Gastrocnemius medialis (tissue), 4 donors: Measurements from ENCODE around the gene EMB.
"Not testable (repeated sequence)": the region's sequence is repeated elsewhere in the genome, so short reads cannot be mapped to it uniquely, and the experiment has no call there.

Experiments
- CTCF ChIP-seq, 5 experiments: fragments of 450-650 bp in 3 of 5; fragments of 200-600 bp in 2 of 5; sonication (generic) in 2 of 5; IDR thresholded peaks in 4 of 5; conservative IDR thresholded peaks in 1 of 5; 1 replicate in 4 of 5; 2 replicates in 1 of 5; pipeline ENCODE4 v1.5.1; 2016 to 2019; ENCODE audit warnings: antibody characterized with exemption in 5 of 5, mild to moderate bottlenecking in 3 of 5, moderate library complexity in 3 of 5
- POLR2A ChIP-seq, 2 donors: fragments of 450-650 bp; IDR thresholded peaks; one replicate each; pipeline ENCODE4 v1.6.1; 2017; ENCODE audit warnings: antibody characterized with exemption in 2 of 2, mild to moderate bottlenecking in 2 of 2, moderate library complexity in 2 of 2

DNA sequence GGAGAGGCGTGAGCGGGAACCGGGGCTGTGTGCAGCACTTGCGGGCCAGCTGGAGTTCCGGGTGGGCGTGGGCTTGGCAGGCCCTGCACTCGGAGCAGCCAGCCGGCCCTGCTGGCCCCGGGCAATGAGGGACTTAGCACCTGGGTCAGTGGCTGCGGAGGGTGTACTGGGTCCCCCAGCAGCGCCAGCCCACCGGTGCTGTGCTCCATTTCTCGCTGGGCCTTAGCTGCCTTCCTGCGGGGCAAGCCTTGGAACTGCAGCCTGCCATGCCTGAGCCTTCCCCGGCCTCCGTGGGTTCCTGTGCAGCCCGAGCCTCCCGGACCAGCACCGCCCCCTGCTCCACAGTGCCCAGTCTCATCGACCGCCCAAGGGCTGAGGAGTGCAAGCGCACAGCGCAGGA is 23.9 kb upstream of the EMB start:
- not testable (repeated sequence) for TF ChIP-seq CTCF (IDR thresholded peaks at IDR 0.05 in 4 of 5, conservative IDR thresholded peaks at IDR 0.05 in 1 of 5); POLR2A (IDR thresholded peaks at IDR 0.05)
